Spinal cord (tissue), 10 donors: ENCODE measurements around the gene FAM227B. TPM values are rescaled to one million over a fixed set of nuclear protein-coding genes. Genes with fewer than 3 reads are reported as not detected.

Source experiments
- DNase-seq, 6 donors: peaks; one replicate each; pipeline versions ENCODE4 v3.0.0 to v3.0.0-alpha.2; 2013 to 2015; ENCODE audit warnings: low spot score in 6 of 6, low read depth in 4 of 6
- H3K27ac ChIP-seq: one replicate; pipeline ENCODE4 v1.5.1; 2013; ENCODE audit warnings: low read depth, low read length, control low read depth
- H3K27me3 ChIP-seq: one replicate; pipeline ENCODE4 v1.6.1; 2013; ENCODE audit warnings: low read length; ENCODE audit not compliant: control insufficient read depth, insufficient read depth
- H3K36me3 ChIP-seq: one replicate; pipeline ENCODE4 v1.6.1; 2013; ENCODE audit warnings: low read length; ENCODE audit not compliant: control insufficient read depth, insufficient read depth
- H3K4me1 ChIP-seq: one replicate; pipeline ENCODE4 v1.6.1; 2013; ENCODE audit warnings: low read length; ENCODE audit not compliant: control insufficient read depth, insufficient read depth
- H3K4me3 ChIP-seq: one replicate; pipeline ENCODE4 v1.5.1; 2013; ENCODE audit warnings: low read depth, low read length, control low read depth
- H3K9me3 ChIP-seq: one replicate; pipeline ENCODE4 v1.6.1; 2013; ENCODE audit warnings: low read length; ENCODE audit not compliant: control insufficient read depth, insufficient read depth
- WGBS: methylation state at CpG from one replicate; pipeline ENCODE4 v1.1.5; 2013; ENCODE audit warnings: missing lambda C conversion rate; ENCODE audit not compliant: insufficient coverage; 5-methylcytosine and 5-hydroxymethylcytosine counted together
- polyA plus RNA-seq, 2 donors: library from polyadenylated mRNA; unstranded; fragments of 120-200 nt; gene quantifications; one replicate each; pipeline ENCODE4 v1.2.1, GENCODE V29; 2013; ENCODE audit not compliant: insufficient read length in 2 of 2
- total RNA-seq, 2 donors: library from RNA; depleted of rRNA in 1 of 2; stranded (reverse); fragments of 120-200 nt in 1 of 2; fragments of >200 nt in 1 of 2; gene quantifications; one replicate each; pipeline versions ENCODE4 v1.2.3 to v1.2.4, GENCODE V29; 2013 to 2014
- donor health status: healthy.

The FAM227B gene
- total and polyA plus RNA-seq, 4 donors = 6.2 to 12.9 (median 8.0) TPM

DNA sequence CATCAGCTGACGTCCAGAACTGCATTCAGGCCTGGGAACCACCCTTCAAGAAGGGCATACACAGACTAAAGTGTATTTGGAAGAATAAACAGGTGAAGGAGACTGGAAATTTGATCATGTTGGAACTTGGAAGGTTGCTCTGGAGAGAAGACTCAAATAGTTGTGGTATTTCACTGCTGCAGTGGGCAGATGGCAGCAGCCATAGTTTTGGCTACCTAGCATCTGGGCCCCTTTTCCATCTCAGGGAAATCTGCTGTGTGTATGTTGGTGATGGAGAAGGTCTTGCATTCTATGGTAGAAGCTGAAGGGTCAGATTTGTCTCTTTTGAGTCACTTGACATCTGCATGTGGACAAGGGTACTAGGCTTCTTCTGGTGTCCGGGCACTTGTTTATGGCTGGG, 311.9 kb downstream of the FAM227B start:
- H3K36me3 ChIP-seq = no peaks in the 10 kb centered on the region
- DNase-seq = no peak
- no peaks in the 10 kb centered on the region for H3K4me1 ChIP-seq
- no peak overlapping the region for H3K27ac ChIP-seq
- no peaks in the 10 kb centered on the region for H3K9me3 ChIP-seq
- H3K4me3 ChIP-seq = no peak overlapping the region
- 94% methylated on average over 2 of the region's 2 CpGs for WGBS
- H3K27me3 ChIP-seq = no peaks in the 10 kb centered on the region

DNA sequence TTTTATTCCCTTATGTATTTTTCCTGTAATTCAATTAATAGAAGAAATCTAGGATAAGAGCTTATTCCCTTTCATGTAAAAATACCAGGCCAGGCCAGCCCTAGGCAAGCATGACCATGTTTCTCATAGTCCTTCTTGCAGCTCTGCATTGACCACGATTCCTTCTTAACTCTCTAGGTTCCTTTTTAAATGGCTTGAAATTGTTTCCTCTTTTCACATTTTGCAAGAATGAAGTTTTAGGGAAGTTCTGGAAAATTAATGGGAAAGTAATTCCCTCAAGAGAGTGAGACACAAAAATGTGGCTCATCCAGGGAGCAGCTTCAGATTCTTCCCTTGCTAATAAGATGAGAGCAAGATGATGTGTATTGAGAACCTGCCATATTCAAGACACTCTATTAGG, 314.1 kb downstream of the FAM227B start:
- no peaks in the 10 kb centered on the region for H3K4me1 ChIP-seq
- H3K36me3 ChIP-seq = no peaks in the 10 kb centered on the region
- H3K4me3 ChIP-seq = no peak overlapping the region
- no peak overlapping the region for H3K27ac ChIP-seq
- WGBS = 100% methylated on average over 1 of the region's 1 CpG
- H3K9me3 ChIP-seq = no peaks in the 10 kb centered on the region
- DNase-seq = no peak
- H3K27me3 ChIP-seq = no peaks in the 10 kb centered on the region

DNA sequence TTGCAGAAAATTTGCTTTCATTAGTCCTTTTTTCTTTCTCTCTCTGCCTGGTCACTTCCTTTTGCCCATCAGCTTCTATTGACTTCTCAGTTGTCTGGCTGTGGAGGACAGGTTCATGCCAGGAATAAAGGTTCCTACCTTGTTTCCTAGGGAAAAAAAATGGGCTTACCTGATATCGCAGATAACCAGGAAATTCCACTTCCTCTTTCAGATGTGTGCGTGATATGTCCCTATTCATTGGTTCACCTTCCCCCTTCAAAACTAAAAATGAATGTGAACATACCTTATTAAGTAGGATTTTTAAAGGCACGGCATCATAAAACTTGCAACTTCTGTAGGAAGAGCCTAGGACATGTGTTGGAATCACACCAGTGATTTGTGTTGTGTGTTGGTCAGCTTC, 317.6 kb downstream of the FAM227B start:
- no peak overlapping the region for H3K27ac ChIP-seq
- H3K4me3 ChIP-seq = no peak overlapping the region
- H3K9me3 ChIP-seq = peaks cover 3% of the 10 kb centered on the region
- no peaks in the 10 kb centered on the region for H3K36me3 ChIP-seq
- no peak for DNase-seq
- WGBS = 100% methylated on average over 1 of the region's 3 CpGs
- no peaks in the 10 kb centered on the region for H3K27me3 ChIP-seq
- no peaks in the 10 kb centered on the region for H3K4me1 ChIP-seq

- no peaks in the 10 kb centered on the region for H3K4me1 ChIP-seq
- DNase-seq = no peak
- no peaks in the 10 kb centered on the region for H3K36me3 ChIP-seq
- no peaks in the 10 kb centered on the region for H3K27me3 ChIP-seq
- no peak overlapping the region for H3K27ac ChIP-seq
- no peak overlapping the region for H3K4me3 ChIP-seq
- peaks cover 4% of the 10 kb centered on the region for H3K9me3 ChIP-seq
Observed at GRCh38 chr15:49301562-49301961, 319.1 kb downstream of the FAM227B start.

- WGBS = no CpG with 5 or more reads among the region's 3 CpGs
- Histone ChIP-seq H3K27ac (no peak overlapping the region), H3K4me1 (no peaks in the 10 kb centered on the region), H3K9me3 (peaks cover 4% of the 10 kb centered on the region), H3K4me3 (no peak overlapping the region), H3K27me3 (no peaks in the 10 kb centered on the region), H3K36me3 (no peaks in the 10 kb centered on the region)
- no peak for DNase-seq
Observed at GRCh38 chr15:49300856-49301255, 319.8 kb downstream of the FAM227B start.

DNA sequence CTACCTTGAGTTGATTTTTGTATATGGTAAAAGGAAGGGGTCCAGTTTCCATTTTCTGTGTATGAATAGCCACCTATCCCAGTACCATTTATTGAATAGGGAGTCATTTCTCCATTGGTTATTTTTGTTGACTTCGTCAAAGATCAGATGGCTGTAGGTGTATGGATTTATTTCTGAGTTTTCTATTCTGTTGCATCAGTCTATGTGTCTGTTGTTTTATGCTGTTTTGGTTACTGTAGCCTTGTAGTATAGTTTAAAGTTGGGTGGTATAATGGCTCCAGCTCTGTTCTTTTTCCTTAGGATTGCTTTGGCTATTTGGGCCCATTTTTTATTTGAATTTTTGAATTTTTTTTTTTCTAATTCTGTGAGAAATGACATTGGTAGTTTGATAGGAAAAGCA, 323.0 kb downstream of the FAM227B start:
- H3K27ac ChIP-seq = no peak overlapping the region
- H3K9me3 ChIP-seq = peaks cover 4% of the 10 kb centered on the region
- H3K4me1 ChIP-seq = no peaks in the 10 kb centered on the region
- no peak for DNase-seq
- no peaks in the 10 kb centered on the region for H3K27me3 ChIP-seq
- no peaks in the 10 kb centered on the region for H3K36me3 ChIP-seq
- WGBS = no CpG with 5 or more reads among the region's 1 CpG
- H3K4me3 ChIP-seq = no peak overlapping the region

DNA sequence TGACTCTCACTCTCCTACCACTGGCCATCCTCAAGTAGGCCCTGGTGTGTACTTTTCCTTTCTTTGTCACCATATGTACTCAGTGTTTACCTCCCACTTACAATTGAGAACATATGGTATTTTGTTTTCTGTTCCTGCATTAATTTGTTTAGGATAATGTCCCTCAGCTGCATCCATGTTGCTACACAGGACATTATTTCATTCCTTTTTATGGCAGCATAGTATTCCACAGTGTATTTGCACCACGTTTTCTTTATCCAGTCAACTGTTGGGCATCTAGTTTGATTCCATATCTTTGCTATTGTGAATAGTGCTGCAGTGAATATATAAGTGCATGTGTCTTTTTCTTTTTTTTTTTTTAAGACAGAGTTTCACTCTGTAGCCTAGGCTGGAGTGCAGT, 324.4 kb downstream of the FAM227B start:
- no peaks in the 10 kb centered on the region for H3K27me3 ChIP-seq
- peaks cover 4% of the 10 kb centered on the region for H3K9me3 ChIP-seq
- DNase-seq = no peak
- no peaks in the 10 kb centered on the region for H3K4me1 ChIP-seq
- H3K27ac ChIP-seq = no peak overlapping the region
- WGBS = no CpG with 5 or more reads among the region's 1 CpG
- H3K36me3 ChIP-seq = no peaks in the 10 kb centered on the region
- no peak overlapping the region for H3K4me3 ChIP-seq

GRCh38 chr15:49293941-49294340, 326.7 kb downstream of the FAM227B start:
- no peak overlapping the region for H3K4me3 ChIP-seq

GRCh38 chr15:49290191-49290590, 330.4 kb downstream of the FAM227B start:
- H3K27ac ChIP-seq = no peak overlapping the region
- no peaks in the 10 kb centered on the region for H3K36me3 ChIP-seq
- H3K4me3 ChIP-seq = no peak overlapping the region
- no peaks in the 10 kb centered on the region for H3K4me1 ChIP-seq
- no peak for DNase-seq
- no CpG with 5 or more reads among the region's 1 CpG for WGBS
- H3K9me3 ChIP-seq = no peaks in the 10 kb centered on the region
- no peaks in the 10 kb centered on the region for H3K27me3 ChIP-seq

More at GRCh38 chr15:49293941-49294340, 326.7 kb downstream of the FAM227B start:
- no peaks in the 10 kb centered on the region for H3K36me3 ChIP-seq
- peaks cover 2% of the 10 kb centered on the region for H3K9me3 ChIP-seq
- no peaks in the 10 kb centered on the region for H3K27me3 ChIP-seq
- no peak for DNase-seq
- H3K4me1 ChIP-seq = no peaks in the 10 kb centered on the region
- H3K27ac ChIP-seq = no peak overlapping the region

DNA sequence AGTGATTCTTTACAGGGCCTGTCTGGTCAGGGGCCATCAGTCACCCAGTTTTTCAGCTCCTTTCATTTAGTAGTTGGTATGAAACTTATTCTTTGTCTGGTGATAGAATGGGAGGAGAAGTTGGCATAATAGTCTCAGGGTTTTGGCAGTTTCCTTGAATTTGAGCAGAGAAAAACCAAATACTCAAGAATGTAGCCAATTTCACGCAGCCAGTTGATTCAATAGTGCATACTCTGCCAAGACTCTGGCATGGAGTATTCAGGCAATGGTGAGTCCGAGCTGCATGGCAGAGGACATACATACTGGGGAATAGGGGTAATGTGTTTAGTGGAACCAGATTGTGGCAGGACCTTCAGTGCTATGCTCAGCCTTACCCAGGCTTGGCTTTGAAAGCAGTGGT, 332.2 kb downstream of the FAM227B start:
- 70% methylated on average over 2 of the region's 2 CpGs for WGBS
- peak in 2 of 6 donors; percentile 8 to 53 for DNase-seq
- no peaks in the 10 kb centered on the region for H3K36me3 ChIP-seq
- H3K9me3 ChIP-seq = no peaks in the 10 kb centered on the region
- H3K27ac ChIP-seq = no peak overlapping the region
- no peaks in the 10 kb centered on the region for H3K4me1 ChIP-seq
- H3K27me3 ChIP-seq = no peaks in the 10 kb centered on the region
- no peak overlapping the region for H3K4me3 ChIP-seq
